ENCODE data around the gene SLC33A1.

The SLC33A1 gene

GRCh38 chr3:155792532-155792931 lies 61.7 kb downstream of the SLC33A1 start:
- DNase-seq (ENCODE audit: low read depth in 2 of 2) = no peak

- no peak for DNase-seq (ENCODE audit: low read depth in 2 of 2)
Measured at GRCh38 chr3:155791190-155791589, 63.0 kb downstream of the SLC33A1 start.

- DNase-seq (ENCODE audit: low read depth in 2 of 2) = no peak
Measured at GRCh38 chr3:155790272-155790925, 63.8 kb downstream of the SLC33A1 start.

GRCh38 chr3:155785662-155786295 lies 68.4 kb downstream of the SLC33A1 start:
- no peak for DNase-seq (ENCODE audit: low read depth in 2 of 2)

GRCh38 chr3:155782390-155782953 lies 71.8 kb downstream of the SLC33A1 start:
- no peak for DNase-seq (ENCODE audit: low read depth in 2 of 2)

- no peak for DNase-seq (ENCODE audit: low read depth in 2 of 2)
Measured at GRCh38 chr3:155780291-155780690, 73.9 kb downstream of the SLC33A1 start.

- no peak for DNase-seq (ENCODE audit: low read depth in 2 of 2)
Measured at GRCh38 chr3:155778462-155778861, 75.8 kb downstream of the SLC33A1 start.

GRCh38 chr3:155772801-155773200 lies 81.4 kb downstream of the SLC33A1 start:
- no peak for DNase-seq (ENCODE audit: low read depth in 2 of 2)

GRCh38 chr3:155771126-155771525 lies 83.1 kb downstream of the SLC33A1 start:
- no peak for DNase-seq (ENCODE audit: low read depth in 2 of 2)
